HepG2 (cell line): ENCODE data around the gene ZNF385B. TPM values are rescaled to one million over a fixed set of nuclear protein-coding genes. Genes with fewer than 3 reads are reported as not detected.

Source experiments
- ATRX ChIP-seq: sonication (generic); formaldehyde crosslinking; IDR thresholded peaks from 2 replicates; pipeline ENCODE4 v1.4.0; 2020; ENCODE audit warnings: missing genetic modification reagents, borderline replicate concordance
- CHCHD3 ChIP-seq: sonication (generic); formaldehyde crosslinking; IDR thresholded peaks from 2 replicates; pipeline ENCODE4 v1.8.0; 2022; ENCODE audit warnings: mild to moderate bottlenecking, missing genetic modification reagents, moderate library complexity
- CHD2 ChIP-seq: IDR thresholded peaks from 2 replicates; pipeline ENCODE4 v1.6.1; 2011; ENCODE audit warnings: low read depth, low read length, improper control_type of control experiment
- DNMT1 ChIP-seq: sonication (generic); formaldehyde crosslinking; IDR thresholded peaks from 2 replicates; pipeline ENCODE4 v1.5.1; 2020; ENCODE audit warnings: mild to moderate bottlenecking, missing genetic modification reagents
- FOSL1 ChIP-seq: sonication (generic); formaldehyde crosslinking; IDR thresholded peaks from 2 replicates; pipeline ENCODE4 v1.9.0; 2021; ENCODE audit warnings: missing genetic modification reagents, borderline replicate concordance
- GFI1 ChIP-seq: sonication (generic); formaldehyde crosslinking; IDR thresholded peaks from 2 replicates; pipeline ENCODE4 v1.5.0; 2020; ENCODE audit warnings: missing genetic modification reagents, mild to moderate bottlenecking, borderline replicate concordance
- IKZF4 ChIP-seq: sonication (generic); formaldehyde crosslinking; IDR thresholded peaks from 2 replicates; pipeline ENCODE4 v1.5.1; 2020; ENCODE audit warnings: borderline replicate concordance, mild to moderate bottlenecking, low read depth, missing genetic modification reagents; ENCODE audit errors: not compliant biosample characterization
- KDM2A ChIP-seq: sonication (generic); formaldehyde crosslinking; IDR thresholded peaks from 2 replicates; pipeline ENCODE4 v1.4.0; 2020; ENCODE audit warnings: low read depth, missing genetic modification reagents, borderline replicate concordance
- ZMYM2 ChIP-seq: sonication (generic); formaldehyde crosslinking; IDR thresholded peaks from 2 replicates; pipeline ENCODE4 v1.8.0; 2022; ENCODE audit warnings: mild to moderate bottlenecking, missing genetic modification reagents
- ZNF460 ChIP-seq: sonication (generic); formaldehyde crosslinking; IDR thresholded peaks from 2 replicates; pipeline ENCODE4 v1.5.1; 2020; ENCODE audit warnings: missing genetic modification reagents, mild to moderate bottlenecking, borderline replicate concordance
- ZNF720 ChIP-seq: sonication (generic); formaldehyde crosslinking; IDR thresholded peaks from 2 replicates; pipeline ENCODE4 v1.4.0; 2020; ENCODE audit warnings: missing genetic modification reagents
- polyA plus RNA-seq, 8 experiments: library from polyadenylated mRNA; depleted of rRNA in 3 of 8; stranded (reverse) in 7 of 8; unstranded in 1 of 8; fragments of >200 nt; fragmentation: Illumina TruSeq in 4 of 8; extraction: Trizol in 4 of 8; gene quantifications; 2 replicates each; pipeline versions ENCODE4 v1.2.1 to v1.2.3, GENCODE V29; 2011 to 2016; ENCODE audit warnings: low read depth in 4 of 8, missing spikeins in 1 of 8, mixed read lengths in 1 of 8; ENCODE audit not compliant: insufficient read depth in 1 of 8
- total RNA-seq, 5 experiments: library from RNA; depleted of rRNA; stranded (reverse); fragments of >200 nt; fragmentation: Illumina TruSeq; extraction: Trizol; gene quantifications; 2 replicates each; pipeline ENCODE4 v1.2.3, GENCODE V29; 2016; ENCODE audit warnings: low read depth in 1 of 5
- TF ChIP-seq, protein P1 (sequence below): sonication (generic); formaldehyde crosslinking; IDR thresholded peaks from 2 replicates; pipeline ENCODE4 v1.4.0; 2020; ENCODE audit warnings: missing genetic modification reagents
- TF ChIP-seq, protein P2 (sequence below): sonication (generic); formaldehyde crosslinking; IDR thresholded peaks from 2 replicates; pipeline ENCODE4 v1.4.0; 2020; ENCODE audit warnings: mild to moderate bottlenecking, low read depth, missing genetic modification reagents
- TF ChIP-seq, protein P3 (sequence below): sonication (generic); formaldehyde crosslinking; IDR thresholded peaks from 2 replicates; pipeline ENCODE4 v1.5.1; 2020; ENCODE audit warnings: mild to moderate bottlenecking, missing genetic modification reagents, moderate library complexity
- TF ChIP-seq, protein P4 (sequence below): sonication (generic); formaldehyde crosslinking; IDR thresholded peaks from 2 replicates; pipeline ENCODE4 v1.4.0; 2020; ENCODE audit warnings: mild to moderate bottlenecking, missing genetic modification reagents
- TF ChIP-seq, protein P5 (sequence below): sonication (generic); formaldehyde crosslinking; IDR thresholded peaks from 2 replicates; pipeline ENCODE4 v1.5.1; 2020; ENCODE audit warnings: missing genetic modification reagents, mild to moderate bottlenecking, borderline replicate concordance
- TF ChIP-seq, protein P6 (sequence below): sonication (generic); formaldehyde crosslinking; IDR thresholded peaks from 2 replicates; pipeline ENCODE4 v1.9.0; 2021; ENCODE audit warnings: missing genetic modification reagents, borderline replicate concordance
- TF ChIP-seq, protein P7 (sequence below): sonication (generic); formaldehyde crosslinking; IDR thresholded peaks from 2 replicates; pipeline ENCODE4 v1.5.1; 2020; ENCODE audit warnings: missing genetic modification reagents, mild to moderate bottlenecking, borderline replicate concordance

The ZNF385B gene
- total and polyA plus RNA-seq, 2 of the 13 experiments (the other 11 are each of a cell fraction or from before 2014, with no cell fraction given) = 3.3 to 6.7 TPM

DNA sequence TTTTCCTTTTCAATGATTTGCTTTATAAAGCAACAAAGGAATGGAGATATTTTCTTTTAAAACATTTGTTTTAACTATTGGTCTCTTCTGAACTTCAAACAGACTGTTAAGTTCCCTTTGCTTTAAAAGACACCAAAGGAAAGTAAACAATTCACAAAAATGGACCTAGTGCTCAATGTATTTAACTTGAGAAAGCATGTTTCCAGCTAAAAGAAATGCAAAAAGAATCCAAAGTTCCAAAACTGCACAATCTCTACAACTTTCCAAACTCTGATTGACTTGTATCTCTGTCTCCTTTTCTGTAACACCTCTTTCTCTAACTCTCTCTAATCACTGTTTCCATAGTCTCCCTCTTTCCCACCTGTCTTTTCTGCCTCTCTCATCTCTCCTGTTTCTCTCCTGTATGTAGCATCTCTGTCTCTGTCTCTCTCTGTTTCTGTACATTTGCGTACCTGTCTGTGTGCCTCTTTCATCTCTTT lies 301.1 kb downstream of the ZNF385B start (continued):
- TF ChIP-seq, protein P1, sequence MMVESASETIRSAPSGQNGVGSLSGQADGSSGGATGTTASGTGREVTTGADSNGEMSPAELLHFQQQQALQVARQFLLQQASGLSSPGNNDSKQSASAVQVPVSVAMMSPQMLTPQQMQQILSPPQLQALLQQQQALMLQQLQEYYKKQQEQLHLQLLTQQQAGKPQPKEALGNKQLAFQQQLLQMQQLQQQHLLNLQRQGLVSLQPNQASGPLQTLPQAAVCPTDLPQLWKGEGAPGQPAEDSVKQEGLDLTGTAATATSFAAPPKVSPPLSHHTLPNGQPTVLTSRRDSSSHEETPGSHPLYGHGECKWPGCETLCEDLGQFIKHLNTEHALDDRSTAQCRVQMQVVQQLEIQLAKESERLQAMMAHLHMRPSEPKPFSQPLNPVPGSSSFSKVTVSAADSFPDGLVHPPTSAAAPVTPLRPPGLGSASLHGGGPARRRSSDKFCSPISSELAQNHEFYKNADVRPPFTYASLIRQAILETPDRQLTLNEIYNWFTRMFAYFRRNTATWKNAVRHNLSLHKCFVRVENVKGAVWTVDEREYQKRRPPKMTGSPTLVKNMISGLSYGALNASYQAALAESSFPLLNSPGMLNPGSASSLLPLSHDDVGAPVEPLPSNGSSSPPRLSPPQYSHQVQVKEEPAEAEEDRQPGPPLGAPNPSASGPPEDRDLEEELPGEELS (CRISPR knock-in tag) = peak; percentile 79
- TF ChIP-seq ATRX = no peak
- no peak for TF ChIP-seq IKZF4 (CRISPR knock-in tag)
- TF ChIP-seq, protein P2, sequence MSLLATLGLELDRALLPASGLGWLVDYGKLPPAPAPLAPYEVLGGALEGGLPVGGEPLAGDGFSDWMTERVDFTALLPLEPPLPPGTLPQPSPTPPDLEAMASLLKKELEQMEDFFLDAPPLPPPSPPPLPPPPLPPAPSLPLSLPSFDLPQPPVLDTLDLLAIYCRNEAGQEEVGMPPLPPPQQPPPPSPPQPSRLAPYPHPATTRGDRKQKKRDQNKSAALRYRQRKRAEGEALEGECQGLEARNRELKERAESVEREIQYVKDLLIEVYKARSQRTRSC (CRISPR knock-in tag) = no peak
- TF ChIP-seq FOSL1 (CRISPR knock-in tag) = no peak
- TF ChIP-seq, protein P3, sequence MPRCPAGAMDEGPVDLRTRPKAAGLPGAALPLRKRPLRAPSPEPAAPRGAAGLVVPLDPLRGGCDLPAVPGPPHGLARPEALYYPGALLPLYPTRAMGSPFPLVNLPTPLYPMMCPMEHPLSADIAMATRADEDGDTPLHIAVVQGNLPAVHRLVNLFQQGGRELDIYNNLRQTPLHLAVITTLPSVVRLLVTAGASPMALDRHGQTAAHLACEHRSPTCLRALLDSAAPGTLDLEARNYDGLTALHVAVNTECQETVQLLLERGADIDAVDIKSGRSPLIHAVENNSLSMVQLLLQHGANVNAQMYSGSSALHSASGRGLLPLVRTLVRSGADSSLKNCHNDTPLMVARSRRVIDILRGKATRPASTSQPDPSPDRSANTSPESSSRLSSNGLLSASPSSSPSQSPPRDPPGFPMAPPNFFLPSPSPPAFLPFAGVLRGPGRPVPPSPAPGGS (CRISPR knock-in tag) = no peak
- TF ChIP-seq ZNF720 (CRISPR knock-in tag) = no peak
- no peak for TF ChIP-seq CHD2
- TF ChIP-seq, protein P4, sequence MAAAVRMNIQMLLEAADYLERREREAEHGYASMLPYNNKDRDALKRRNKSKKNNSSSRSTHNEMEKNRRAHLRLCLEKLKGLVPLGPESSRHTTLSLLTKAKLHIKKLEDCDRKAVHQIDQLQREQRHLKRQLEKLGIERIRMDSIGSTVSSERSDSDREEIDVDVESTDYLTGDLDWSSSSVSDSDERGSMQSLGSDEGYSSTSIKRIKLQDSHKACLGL (CRISPR knock-in tag) = no peak
- TF ChIP-seq, protein P5, sequence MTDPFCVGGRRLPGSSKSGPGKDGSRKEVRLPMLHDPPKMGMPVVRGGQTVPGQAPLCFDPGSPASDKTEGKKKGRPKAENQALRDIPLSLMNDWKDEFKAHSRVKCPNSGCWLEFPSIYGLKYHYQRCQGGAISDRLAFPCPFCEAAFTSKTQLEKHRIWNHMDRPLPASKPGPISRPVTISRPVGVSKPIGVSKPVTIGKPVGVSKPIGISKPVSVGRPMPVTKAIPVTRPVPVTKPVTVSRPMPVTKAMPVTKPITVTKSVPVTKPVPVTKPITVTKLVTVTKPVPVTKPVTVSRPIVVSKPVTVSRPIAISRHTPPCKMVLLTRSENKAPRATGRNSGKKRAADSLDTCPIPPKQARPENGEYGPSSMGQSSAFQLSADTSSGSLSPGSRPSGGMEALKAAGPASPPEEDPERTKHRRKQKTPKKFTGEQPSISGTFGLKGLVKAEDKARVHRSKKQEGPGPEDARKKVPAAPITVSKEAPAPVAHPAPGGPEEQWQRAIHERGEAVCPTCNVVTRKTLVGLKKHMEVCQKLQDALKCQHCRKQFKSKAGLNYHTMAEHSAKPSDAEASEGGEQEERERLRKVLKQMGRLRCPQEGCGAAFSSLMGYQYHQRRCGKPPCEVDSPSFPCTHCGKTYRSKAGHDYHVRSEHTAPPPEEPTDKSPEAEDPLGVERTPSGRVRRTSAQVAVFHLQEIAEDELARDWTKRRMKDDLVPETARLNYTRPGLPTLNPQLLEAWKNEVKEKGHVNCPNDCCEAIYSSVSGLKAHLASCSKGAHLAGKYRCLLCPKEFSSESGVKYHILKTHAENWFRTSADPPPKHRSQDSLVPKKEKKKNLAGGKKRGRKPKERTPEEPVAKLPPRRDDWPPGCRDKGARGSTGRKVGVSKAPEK = no peak
- no peak for TF ChIP-seq ZNF460
- TF ChIP-seq, protein P6, sequence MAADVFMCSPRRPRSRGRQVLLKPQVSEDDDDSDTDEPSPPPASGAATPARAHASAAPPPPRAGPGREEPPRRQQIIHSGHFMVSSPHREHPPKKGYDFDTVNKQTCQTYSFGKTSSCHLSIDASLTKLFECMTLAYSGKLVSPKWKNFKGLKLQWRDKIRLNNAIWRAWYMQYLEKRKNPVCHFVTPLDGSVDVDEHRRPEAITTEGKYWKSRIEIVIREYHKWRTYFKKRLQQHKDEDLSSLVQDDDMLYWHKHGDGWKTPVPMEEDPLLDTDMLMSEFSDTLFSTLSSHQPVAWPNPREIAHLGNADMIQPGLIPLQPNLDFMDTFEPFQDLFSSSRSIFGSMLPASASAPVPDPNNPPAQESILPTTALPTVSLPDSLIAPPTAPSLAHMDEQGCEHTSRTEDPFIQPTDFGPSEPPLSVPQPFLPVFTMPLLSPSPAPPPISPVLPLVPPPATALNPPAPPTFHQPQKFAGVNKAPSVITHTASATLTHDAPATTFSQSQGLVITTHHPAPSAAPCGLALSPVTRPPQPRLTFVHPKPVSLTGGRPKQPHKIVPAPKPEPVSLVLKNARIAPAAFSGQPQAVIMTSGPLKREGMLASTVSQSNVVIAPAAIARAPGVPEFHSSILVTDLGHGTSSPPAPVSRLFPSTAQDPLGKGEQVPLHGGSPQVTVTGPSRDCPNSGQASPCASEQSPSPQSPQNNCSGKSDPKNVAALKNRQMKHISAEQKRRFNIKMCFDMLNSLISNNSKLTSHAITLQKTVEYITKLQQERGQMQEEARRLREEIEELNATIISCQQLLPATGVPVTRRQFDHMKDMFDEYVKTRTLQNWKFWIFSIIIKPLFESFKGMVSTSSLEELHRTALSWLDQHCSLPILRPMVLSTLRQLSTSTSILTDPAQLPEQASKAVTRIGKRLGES (CRISPR knock-in tag) = no peak
- no peak for TF ChIP-seq DNMT1 (CRISPR knock-in tag)
- TF ChIP-seq, protein P7, sequence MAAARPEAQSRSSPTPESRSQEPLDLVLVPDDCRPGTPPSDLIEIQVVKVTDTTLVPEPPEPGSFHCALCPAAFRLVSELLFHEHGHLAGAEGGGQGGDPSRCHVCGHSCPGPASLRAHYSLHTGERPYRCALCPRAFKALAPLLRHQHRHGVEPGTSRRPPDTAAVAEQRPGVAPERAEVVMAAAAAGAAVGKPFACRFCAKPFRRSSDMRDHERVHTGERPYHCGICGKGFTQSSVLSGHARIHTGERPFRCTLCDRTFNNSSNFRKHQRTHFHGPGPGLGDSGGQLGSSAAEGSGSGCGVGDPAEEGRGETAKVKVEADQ (CRISPR knock-in tag) = no peak
- peak; percentile 37 for TF ChIP-seq GFI1
- no peak for TF ChIP-seq CHCHD3 (CRISPR knock-in tag)
- TF ChIP-seq KDM2A (CRISPR knock-in tag) = no peak
- TF ChIP-seq ZMYM2 = no peak
